ENCODE results near the gene ADAMTS15.

Gene ADAMTS15

GRCh38 chr11:130485983-130486382 lies 37.5 kb downstream of the ADAMTS15 start:
- DNase-seq = no peak

DNA sequence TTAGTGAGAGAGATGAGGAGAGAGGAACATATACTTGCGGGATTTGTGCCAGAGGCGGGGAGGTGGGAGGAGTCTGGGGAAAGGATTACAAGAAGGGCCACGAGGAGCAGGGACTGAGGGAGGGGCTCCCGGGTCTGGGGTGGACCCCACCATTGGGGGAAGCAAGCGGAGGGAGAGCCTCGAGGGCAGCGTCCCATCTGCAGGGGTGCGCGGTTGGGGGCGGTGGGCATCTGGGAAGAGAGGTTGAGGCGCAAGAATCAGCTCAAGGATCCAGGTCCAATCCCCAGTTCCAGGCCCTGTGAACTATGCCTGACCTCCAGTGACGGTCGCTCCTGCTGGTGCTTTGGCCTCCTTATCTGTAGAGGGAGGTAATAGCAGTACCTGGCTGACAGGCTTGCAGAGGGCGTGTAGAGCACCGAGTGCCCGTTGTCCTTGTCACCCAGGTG lies 38.0 kb downstream of the ADAMTS15 start:
- DNase-seq = no peak

DNA sequence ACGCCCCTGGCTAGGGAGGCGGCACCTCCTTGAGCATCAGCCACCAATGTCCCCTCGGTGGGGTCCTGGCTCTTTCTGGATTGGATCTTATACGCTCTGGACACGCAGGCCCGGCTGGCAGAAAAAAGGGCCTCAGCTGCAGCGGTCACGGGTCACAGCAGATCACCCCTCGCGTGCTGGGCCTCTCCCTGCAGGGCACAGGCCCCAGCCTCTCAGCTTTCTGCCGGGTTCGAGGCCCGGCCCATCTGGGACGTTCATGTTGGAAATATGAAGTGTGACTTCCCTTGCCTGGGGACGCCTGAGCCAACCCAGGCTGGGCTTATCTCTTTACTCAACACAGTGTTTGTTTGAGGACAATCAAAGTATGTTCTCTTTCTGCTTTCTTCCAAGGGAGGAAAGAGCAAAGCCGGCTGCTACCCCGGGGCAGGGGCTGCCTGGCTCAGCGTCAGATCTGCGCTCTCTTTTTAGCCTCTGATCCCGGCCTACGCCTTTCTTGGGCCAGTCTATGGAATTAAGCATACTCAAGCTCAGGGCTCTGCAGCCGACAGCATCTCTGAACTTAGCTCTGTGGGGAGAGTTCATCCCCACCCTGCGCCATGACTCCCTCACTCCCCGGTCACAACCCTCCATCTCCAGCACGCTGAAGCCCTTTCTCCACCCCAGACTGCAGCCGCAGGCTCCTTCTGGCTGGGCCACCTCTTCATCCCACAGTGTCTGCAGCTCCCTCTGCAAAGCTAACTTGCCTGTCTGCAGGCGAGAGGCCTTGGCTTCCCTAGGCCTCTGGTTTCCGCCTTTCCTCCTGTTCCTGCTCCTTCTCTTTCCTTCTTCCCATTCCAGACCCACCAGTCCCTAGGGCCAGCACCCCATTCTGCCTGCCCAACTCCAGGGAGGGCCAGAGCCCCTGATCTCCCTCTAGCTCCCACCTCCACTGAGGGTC lies 38.8 kb downstream of the ADAMTS15 start:
- DNase-seq = no peak

DNA sequence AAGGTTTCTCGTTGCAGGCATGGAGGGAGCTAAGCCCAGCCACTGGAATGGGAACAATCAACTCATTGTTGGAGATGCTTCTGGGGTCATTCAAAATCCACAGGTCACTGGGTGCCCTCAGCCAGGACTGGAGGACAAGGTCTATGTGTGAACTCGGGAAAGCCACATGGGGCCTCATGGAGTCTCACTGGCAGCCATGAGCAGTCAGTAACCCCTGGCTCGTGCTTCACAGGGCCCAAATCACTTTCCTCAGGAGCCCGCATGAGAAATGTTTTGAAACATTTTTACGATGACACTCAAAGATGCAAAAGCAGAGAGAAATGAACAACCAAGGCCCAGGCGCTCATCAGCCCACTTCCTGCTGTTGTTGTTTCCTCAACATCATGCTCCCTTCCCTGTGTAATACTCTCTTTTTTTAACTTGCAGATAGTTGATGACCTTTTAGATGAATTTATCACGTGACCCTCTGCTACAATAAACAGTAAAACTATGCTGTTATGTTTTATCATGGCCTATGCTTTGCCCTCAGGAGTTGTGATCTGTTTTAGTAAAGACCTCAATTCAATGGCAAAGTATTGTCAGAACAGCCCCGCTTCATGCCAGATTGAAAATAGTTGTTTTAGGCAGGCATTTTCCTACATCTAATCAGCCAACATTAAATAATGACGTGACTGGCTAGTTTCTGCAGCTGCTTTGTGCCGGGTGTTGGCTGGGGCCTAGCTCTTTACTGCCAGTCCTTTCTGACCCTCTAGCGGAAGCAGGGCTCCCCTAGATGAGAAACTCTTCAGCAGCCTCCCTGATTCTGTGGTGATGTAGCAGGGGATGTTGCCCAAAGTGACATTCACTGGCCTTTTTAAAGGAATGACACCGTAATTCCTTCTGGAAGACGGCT lies 39.7 kb downstream of the ADAMTS15 start:
- no peak for DNase-seq

GRCh38 chr11:130488848-130489584 lies 40.6 kb downstream of the ADAMTS15 start:
- no peak for DNase-seq

DNA sequence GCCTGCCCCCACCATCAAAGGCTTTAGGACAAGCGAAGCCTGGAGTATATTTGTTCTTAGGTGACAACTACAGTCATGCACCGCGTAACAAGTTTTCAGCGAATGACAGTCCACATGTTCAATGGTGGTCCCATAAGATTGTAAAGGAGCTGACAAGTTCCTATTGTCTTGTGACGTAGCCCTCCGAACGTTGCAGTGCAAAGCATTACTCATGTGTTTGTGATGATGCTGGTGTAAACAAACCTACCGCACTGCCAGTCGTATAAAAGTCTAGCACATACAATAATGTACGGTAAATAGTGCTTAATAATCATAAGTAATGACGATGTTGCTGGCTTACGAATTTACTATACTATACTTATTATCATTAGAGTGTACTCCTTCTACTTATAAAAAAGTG lies 41.3 kb downstream of the ADAMTS15 start:
- no peak for DNase-seq

- no peak for DNase-seq
Measured at GRCh38 chr11:130490682-130491449, 42.4 kb downstream of the ADAMTS15 start.

GRCh38 chr11:130498181-130498580 lies 49.7 kb downstream of the ADAMTS15 start:
- no peak for DNase-seq

DNA sequence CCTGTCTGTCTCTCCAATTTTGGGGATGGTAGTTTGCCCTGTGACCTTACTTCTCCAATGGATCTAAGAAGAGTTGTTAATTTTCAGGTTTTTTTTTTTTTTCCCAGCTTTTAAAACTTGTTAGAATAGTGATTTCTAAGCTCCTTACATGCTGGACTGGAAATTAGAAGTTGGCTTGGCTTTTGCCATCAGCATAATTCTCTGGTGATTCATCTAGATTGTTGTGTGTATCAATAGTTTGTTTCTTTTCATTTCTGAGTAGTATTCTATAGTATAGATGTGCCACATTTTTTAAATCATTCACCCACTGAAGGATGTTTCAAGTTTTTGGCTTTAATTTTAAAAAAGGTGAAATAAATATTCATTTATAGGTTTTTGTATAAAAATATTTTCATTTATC lies 51.4 kb downstream of the ADAMTS15 start:
- no peak for DNase-seq

DNA sequence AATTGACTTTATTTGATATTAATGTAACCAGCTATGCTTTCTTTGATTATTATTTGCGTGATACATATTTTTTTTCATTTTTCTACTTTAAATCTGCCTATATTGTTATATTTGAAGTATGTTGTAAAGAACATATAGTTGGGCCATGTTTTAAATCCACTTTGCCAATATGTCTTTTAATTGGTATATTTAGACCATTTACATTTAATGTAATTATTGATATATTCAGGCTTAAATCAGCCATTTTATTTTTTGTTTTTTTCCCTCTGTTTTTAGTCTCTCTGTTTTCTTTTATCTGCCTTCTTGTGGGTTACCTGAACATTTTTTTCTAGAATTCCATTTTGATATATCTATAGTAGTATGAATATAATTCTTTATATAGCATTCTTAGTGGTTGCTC lies 55.9 kb downstream of the ADAMTS15 start:
- DNase-seq = no peak

DNA sequence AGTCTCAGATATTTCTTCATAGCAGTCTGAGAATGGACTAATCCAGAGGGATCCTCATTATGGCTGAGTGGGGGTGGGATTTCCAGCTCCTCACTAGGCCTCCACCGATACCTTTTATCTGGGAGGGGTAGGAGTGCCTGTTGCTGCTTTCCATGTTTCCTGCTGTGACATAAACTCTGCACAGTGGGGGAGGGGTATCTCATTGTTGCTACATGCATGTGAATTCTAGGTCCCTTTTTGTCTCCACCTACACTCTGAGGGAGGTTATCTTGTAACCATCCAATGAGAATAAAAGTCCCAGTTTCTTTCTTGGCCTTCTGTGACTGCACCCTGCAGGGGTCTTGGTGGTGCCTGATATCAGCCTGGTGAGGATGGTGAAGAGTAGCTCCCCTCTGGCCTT lies 60.5 kb downstream of the ADAMTS15 start:
- no peak for DNase-seq

- DNase-seq = no peak
Measured at GRCh38 chr11:130509942-130510341, 61.5 kb downstream of the ADAMTS15 start.

DNA sequence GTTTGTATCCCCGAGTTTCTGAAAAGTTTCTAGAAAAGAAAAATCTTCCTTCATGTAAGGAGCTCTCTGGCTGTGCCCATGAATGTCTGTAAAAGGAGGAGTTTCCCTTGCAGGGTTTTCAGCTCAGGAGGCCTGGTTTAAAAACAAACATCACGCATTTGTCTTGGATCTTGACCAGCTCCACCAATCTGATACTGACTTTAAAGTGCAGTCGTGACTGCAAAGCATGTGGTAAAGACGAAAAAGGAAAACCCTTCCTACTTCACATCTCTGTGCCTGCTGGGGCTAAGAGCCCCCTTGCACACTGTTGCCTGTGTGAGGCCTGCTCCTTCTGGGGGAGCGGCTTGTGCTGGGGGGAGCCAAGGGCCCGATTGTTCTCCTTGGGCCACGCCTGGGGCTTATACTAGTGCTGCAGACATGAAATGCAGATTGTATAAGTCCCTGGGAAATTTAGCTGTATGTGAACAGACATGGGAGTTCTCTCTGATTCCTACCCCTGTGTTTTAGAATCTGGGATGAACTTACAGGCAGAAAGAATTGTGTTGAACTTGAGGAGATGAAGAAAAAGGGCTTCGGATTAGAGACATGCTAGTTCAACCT lies 62.1 kb downstream of the ADAMTS15 start:
- no peak for DNase-seq

DNA sequence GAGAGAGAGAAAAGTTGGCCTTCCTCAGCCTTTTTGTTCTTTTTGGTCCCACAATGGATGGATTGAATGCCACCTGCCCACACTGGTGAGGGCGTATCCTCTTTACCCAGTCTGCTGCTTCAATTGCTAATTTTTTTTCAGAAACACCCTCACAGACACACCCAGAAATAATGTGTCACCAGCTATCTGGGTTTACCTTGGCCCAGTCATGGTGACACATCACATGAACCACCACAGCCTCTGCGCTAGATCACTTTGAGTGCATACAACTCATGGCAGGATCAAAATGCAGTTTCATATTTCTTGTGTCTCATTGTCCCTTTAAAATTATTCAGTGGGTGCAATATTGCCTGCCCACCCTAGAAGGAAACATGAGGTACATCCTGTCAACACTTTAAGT lies 63.3 kb downstream of the ADAMTS15 start:
- no peak for DNase-seq

DNA sequence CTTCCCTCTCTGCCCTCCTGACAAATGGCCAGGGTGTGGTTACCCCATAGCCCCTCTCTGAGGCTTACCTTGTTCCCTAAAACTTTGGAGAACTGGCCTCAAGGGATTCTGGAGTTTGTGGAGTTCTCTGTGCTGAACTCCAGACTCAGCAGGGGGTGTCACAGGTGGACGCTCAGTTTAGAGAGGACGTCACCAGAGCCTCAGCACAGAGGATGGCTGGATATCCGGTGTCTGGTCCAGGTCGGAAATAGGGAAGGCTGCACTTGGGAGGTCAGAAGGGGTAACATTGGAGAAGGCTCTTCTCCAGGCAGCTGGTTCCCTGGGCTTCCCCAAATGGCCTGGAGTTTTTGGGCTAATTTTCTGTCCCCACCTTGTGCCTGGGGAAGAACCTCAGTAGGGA lies 64.2 kb downstream of the ADAMTS15 start:
- no peak for DNase-seq

- DNase-seq = no peak
Measured at GRCh38 chr11:130513132-130513531, 64.7 kb downstream of the ADAMTS15 start.

DNA sequence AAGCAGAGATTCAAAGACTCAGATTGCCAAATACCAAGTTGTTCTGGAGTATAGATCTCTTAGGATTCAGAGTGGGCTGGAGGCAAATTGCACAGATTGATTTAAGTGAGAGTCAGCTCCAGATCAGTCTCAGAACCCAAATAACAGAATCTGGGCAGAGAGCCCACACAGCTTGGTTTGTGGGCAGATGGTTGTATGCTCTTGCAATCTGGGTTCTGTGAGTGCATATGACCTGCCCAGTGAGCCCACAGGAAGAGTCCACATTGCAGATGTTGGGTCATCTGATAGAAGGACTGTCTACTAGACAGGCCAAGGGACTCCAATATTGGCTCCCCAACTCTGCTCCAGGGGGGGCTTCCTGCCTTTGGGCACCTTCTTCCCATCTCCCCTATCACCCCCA lies 65.9 kb downstream of the ADAMTS15 start:
- no peak for DNase-seq

- DNase-seq = no peak
Measured at GRCh38 chr11:130514851-130515250, 66.4 kb downstream of the ADAMTS15 start.

- DNase-seq = no peak
Measured at GRCh38 chr11:130515829-130516553, 67.5 kb downstream of the ADAMTS15 start.

DNA sequence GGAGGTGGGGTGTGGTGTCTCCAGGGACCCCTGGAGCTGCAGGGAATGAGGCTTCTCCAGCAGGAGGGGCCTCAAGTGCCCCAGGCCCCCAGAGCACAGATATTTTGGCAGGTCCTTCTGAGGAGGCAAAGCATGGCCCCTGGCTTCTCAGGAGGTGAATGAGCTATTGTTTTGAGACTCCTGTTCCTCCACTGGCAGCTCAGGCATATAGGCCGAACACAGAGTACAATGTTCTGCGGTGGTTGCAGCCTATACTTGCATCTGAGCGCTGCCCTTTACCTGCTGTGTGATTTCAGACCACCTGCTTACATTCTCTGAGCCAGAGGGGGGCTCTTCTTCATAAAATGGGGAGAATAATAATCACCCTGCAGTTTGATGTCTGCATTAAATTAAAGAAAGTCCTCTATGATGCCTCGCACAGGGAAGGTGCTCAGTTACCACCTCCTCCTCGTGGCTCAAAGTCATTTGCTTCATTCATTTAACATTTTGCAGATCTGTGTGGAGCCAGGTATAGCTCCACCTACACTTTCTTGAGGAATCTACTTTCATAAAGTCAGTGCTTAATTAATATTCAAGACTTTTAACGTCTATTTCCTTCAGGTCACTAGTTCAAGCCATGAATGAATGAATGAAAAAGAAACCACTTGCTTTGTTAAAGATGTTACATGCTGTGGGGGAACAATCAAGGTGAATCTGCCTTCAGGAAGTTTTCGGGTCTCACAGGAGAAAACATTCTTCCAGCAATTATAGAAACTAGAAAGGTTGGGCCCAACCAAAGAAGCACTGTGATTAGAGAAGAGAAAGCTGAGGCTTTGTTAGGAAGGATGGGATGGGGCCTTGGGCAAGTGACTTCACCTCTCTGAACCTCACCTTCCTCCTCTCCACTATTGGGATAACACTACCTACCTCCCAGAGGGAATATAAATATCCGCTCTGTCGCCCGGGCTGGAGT lies 68.4 kb downstream of the ADAMTS15 start:
- no peak for DNase-seq

Data from activated naive CD4-positive, alpha-beta T cell treated with anti-CD3 and anti-CD28 coated beads, Interleukin-2, amount 50 U/mL, for 16 hours (primary cell).